NB4 (cell line): Measurements from ENCODE around the gene OR7G1.

Experiments
- CTCF ChIP-seq: IDR thresholded peaks from one replicate; pipeline ENCODE4 v1.5.1; 2012; ENCODE audit warnings: low read depth, low read length
- MYC ChIP-seq: IDR thresholded peaks from 2 replicates; pipeline ENCODE4 v1.6.1; 2011; ENCODE audit warnings: low read depth, low read length
- POLR2A ChIP-seq: IDR thresholded peaks from 2 replicates; pipeline ENCODE4 v1.6.1; 2011; ENCODE audit warnings: mild to moderate bottlenecking; ENCODE audit not compliant: insufficient read length; ENCODE audit errors: extremely low read depth

- TF ChIP-seq CTCF (no peak), POLR2A (no peak), MYC (no peak)
These were observed 45.9 kb upstream of the OR7G1 start for GRCh38 chr19:9161427-9161826.
